Measurements from ENCODE around the gene B9D2.

The B9D2 gene

DNA sequence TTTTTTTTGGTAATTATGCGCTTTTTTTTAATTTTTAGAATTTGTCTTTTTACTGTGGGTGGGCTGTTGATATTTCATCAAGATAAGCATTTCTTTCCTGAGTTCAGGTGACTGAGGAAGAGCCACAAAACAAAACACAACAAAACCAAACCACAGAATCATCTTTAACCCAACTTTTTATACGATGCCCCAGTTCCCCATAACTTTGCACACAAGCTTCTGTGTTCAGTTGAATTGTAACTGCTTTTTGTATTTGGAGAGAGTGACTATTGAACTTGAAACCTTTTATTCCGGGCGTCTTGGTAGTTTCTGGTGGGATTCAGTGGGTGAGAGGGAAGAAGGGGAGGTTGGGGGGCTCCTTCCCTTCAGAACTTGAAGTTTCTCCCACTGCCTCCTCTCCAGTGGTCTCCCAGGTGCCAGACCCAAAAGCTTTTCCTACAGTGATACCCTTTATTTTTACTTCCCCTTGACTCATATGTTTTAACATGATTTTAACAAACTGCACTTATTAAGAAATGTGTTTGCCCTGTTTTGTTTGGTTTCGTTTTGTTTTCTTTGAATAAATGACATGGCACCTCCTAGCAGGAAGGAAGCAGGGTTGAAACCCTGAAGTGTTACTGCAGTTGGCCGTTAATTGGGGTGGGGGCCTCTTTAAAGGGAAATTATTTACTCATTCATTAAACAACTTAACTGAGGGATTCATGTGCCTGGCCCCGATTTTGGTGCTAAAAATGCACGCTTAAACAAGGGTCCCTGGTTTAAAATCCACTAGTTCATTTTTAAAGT, 56.7 kb downstream of the B9D2 start:
- Histone ChIP-seq H3K9ac (ENCODE audit: low read depth, low read length) (peak overlapping the region; percentile 46), H4K20me1 (ENCODE audit: insufficient read depth, low read length) (peaks cover 35% of the 10 kb centered on the region), H3K4me1 (ENCODE audit: insufficient read depth, low read length) (peaks cover 79% of the 10 kb centered on the region), H3K27ac (ENCODE audit: low read length) (peak overlapping the region; percentile 78), H3K27me3 (ENCODE audit: insufficient read depth, low read length, poor library complexity) (no peaks in the 10 kb centered on the region), H3K4me2 (ENCODE audit: insufficient read depth, low read length) (peak overlapping the region; percentile 80), H3K4me3 (ENCODE audit: low read depth in 1 of 2, low read length in 2 of 2) (no peak overlapping the region), H3K9me3 (ENCODE audit: insufficient read depth, low read length, severe bottlenecking) (no peaks in the 10 kb centered on the region), H3K79me2 (ENCODE audit: insufficient read depth, low read length) (peaks cover 29% of the 10 kb centered on the region), H3K36me3 (ENCODE audit: insufficient read depth, low read length) (peaks cover 56% of the 10 kb centered on the region), H2AFZ (ENCODE audit: low read depth, low read length) (no peak overlapping the region)
- TF ChIP-seq, protein P1, sequence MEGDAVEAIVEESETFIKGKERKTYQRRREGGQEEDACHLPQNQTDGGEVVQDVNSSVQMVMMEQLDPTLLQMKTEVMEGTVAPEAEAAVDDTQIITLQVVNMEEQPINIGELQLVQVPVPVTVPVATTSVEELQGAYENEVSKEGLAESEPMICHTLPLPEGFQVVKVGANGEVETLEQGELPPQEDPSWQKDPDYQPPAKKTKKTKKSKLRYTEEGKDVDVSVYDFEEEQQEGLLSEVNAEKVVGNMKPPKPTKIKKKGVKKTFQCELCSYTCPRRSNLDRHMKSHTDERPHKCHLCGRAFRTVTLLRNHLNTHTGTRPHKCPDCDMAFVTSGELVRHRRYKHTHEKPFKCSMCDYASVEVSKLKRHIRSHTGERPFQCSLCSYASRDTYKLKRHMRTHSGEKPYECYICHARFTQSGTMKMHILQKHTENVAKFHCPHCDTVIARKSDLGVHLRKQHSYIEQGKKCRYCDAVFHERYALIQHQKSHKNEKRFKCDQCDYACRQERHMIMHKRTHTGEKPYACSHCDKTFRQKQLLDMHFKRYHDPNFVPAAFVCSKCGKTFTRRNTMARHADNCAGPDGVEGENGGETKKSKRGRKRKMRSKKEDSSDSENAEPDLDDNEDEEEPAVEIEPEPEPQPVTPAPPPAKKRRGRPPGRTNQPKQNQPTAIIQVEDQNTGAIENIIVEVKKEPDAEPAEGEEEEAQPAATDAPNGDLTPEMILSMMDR (IDR thresholded peaks at IDR 0.05; ENCODE audit: borderline replicate concordance, extremely low read depth, low read length, poor library complexity, severe bottlenecking), result no peak
- no peak for TF ChIP-seq EZH2 (IDR thresholded peaks at IDR 0.05; ENCODE audit: borderline replicate concordance, low read depth, low read length, severe bottlenecking)
- ATAC-seq (ENCODE audit: insufficient read depth, low read depth), result peak; percentile 20; the same call in 1 of the 3 replicates
- DNase-seq, result peak; percentile 27

DNA sequence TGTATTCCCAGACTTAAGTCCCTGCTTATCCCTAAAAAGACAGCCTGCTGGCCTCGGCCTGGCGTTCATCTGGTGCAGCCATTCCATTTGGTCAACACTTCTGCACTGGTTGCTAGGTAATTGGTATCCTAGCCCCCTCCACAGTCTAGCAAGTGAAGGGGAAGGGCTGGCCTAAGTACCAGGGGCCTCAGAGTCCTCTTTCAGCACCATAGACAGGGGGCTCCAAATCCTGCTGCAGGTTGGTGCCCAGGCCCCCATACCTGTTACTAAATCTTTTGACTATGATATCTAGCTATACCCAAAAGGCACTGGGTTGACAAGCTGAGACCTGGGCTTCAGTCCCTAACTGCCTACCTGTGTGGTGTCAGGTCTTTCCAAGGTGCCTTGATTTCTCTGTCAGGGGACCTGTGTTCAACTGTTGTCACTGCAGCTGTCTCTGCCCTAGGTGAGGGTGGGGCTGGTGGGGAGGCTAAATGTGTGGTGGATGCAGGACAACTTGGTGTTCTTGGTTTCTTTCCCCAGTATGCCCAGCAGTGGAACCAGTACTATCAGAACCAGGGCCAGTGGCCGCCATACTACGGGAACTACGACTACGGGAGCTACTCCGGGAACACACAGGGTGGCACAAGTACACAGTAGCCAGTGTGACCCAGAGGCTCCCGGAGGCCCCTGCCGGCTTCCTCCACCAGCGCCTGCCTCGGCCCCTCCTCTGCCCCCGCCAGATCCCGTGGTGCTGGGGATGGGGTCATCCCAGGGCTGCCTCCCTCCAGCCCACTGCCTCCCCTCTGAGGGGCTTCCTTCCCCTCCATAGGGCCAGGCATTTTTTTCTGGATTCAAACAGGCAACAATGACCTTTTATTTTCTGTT, 57.8 kb downstream of the B9D2 start:
- H3K36me3 ChIP-seq (ENCODE audit: insufficient read depth, low read length), result peaks cover 64% of the 10 kb centered on the region
- H3K4me3 ChIP-seq (ENCODE audit: low read depth in 1 of 2, low read length in 2 of 2), result no peak overlapping the region
- H3K9ac ChIP-seq (ENCODE audit: low read depth, low read length), result no peak overlapping the region
- ATAC-seq (ENCODE audit: insufficient read depth, low read depth), result no peak
- no peaks in the 10 kb centered on the region for H3K27me3 ChIP-seq (ENCODE audit: insufficient read depth, low read length, poor library complexity)
- H4K20me1 ChIP-seq (ENCODE audit: insufficient read depth, low read length), result peaks cover 43% of the 10 kb centered on the region
- no peaks in the 10 kb centered on the region for H3K9me3 ChIP-seq (ENCODE audit: insufficient read depth, low read length, severe bottlenecking)
- no peak overlapping the region for H2AFZ ChIP-seq (ENCODE audit: low read depth, low read length)
- peaks cover 68% of the 10 kb centered on the region for H3K4me1 ChIP-seq (ENCODE audit: insufficient read depth, low read length)
- no peak for TF ChIP-seq EZH2 (IDR thresholded peaks at IDR 0.05; ENCODE audit: borderline replicate concordance, low read depth, low read length, severe bottlenecking)
- TF ChIP-seq, protein P1 (IDR thresholded peaks at IDR 0.05; ENCODE audit: borderline replicate concordance, extremely low read depth, low read length, poor library complexity, severe bottlenecking), result no peak
- H3K27ac ChIP-seq (ENCODE audit: low read length), result peak overlapping the region; percentile 36
- peak overlapping the region; percentile 21; the same call in 1 of the 2 replicates for H3K4me2 ChIP-seq (ENCODE audit: insufficient read depth, low read length)
- no peak for DNase-seq
- H3K79me2 ChIP-seq (ENCODE audit: insufficient read depth, low read length), result peaks cover 25% of the 10 kb centered on the region

DNA sequence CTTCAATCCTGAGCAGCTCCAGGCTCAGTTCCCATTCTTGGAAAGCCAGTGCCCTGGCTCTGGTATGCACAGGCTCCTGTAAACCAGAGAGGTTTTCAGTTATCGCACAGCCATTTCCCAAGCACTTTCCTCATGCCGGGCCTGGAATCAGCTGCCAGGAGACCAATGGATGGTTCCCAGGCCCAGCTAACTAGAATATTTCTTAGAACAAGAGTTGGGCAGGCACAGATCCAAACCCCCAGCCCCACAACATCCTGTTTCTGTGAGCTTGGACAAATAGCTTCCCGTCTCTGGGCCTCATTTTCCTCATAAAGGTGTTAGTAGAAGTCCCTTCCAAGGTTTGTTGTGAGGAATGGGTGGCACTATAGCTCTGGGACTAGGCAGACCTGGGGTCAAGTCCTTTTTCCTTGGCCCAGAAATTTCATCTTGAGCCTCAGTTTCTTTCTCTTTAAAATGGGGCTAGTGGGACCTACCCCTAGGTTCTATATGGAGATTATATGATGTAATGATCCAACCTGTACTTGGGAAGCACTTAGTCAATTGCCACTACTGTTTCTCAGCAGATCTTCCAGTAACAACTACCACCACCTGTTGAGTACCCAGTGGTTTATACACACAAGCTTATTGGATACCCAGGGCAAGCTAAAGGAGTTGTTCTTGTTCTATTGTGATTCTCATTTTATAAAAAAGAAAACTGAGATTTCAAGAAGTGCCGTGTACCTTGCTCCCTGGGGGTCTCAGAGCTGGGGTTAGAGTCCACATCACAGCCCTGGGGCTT, 59.1 kb downstream of the B9D2 start:
- Histone ChIP-seq H3K4me3 (ENCODE audit: low read depth in 1 of 2, low read length in 2 of 2) (no peak overlapping the region), H3K36me3 (ENCODE audit: insufficient read depth, low read length) (peaks cover 77% of the 10 kb centered on the region), H3K4me1 (ENCODE audit: insufficient read depth, low read length) (peaks cover 62% of the 10 kb centered on the region), H4K20me1 (ENCODE audit: insufficient read depth, low read length) (peaks cover 46% of the 10 kb centered on the region), H3K27ac (ENCODE audit: low read length) (no peak overlapping the region), H2AFZ (ENCODE audit: low read depth, low read length) (no peak overlapping the region), H3K4me2 (ENCODE audit: insufficient read depth, low read length) (no peak overlapping the region), H3K9me3 (ENCODE audit: insufficient read depth, low read length, severe bottlenecking) (no peaks in the 10 kb centered on the region), H3K9ac (ENCODE audit: low read depth, low read length) (no peak overlapping the region), H3K27me3 (ENCODE audit: insufficient read depth, low read length, poor library complexity) (no peaks in the 10 kb centered on the region), H3K79me2 (ENCODE audit: insufficient read depth, low read length) (peaks cover 18% of the 10 kb centered on the region)
- TF ChIP-seq, protein P1 (IDR thresholded peaks at IDR 0.05; ENCODE audit: borderline replicate concordance, extremely low read depth, low read length, poor library complexity, severe bottlenecking), result no peak
- no peak for TF ChIP-seq EZH2 (IDR thresholded peaks at IDR 0.05; ENCODE audit: borderline replicate concordance, low read depth, low read length, severe bottlenecking)
- ATAC-seq (ENCODE audit: insufficient read depth, low read depth) (no peak), DNase-seq (no peak)
